ENCODE results near the gene ZC3HAV1. TPM values are rescaled to one million over a fixed set of nuclear protein-coding genes. Genes with fewer than 3 reads are reported as not detected.

Gene ZC3HAV1
- total and polyA plus RNA-seq, 9 of the 15 experiments (the other 6 are each of a cell fraction or from before 2014, with no cell fraction given) = 11.9 to 40.5 (median 23.9) TPM

DNA sequence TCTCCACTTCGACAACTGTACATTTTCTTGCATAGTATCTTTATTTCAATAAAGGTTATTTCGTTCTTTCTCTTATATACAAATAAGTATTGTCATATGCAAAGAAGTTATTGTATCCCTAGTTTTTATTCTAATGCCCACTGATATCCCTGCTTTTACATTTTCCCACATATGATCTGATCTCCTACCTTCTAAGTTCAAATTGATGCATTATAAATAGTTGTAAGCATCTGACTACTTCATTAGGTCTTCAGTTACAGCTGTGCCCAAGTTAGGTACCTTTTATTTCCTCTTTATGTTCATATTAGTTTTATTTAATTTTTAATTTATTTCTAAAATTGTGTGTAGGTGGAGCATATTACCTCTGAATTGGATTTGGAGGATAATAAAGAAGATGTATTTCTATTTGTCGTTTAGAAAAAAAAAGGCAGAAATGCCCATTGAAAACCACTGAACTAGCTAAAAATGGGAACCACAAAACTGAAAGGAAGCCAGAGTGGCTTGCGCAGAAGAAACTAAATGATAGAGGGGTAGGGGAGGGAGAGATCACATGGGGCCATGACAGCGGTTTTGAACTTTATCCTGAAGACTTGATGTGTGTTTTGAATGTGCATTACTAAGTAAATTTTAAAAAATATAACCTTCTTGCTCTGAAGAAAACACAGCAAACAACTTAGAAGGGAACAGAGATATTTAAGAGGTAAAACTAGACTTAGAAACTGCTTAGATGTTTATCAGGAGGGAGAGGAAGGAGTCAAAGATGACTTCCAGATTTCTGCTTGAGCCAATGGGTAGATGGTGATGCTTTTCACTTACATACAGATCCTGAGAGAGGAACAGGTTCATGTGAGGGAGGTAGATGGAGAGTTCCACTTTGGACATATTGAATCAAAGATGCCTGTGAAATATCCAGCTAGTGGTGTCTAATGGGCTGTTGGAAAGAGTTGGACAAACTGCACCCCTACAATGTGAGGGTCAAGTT lies 64.4 kb downstream of the ZC3HAV1 start (continued):
- TF ChIP-seq, protein P1, sequence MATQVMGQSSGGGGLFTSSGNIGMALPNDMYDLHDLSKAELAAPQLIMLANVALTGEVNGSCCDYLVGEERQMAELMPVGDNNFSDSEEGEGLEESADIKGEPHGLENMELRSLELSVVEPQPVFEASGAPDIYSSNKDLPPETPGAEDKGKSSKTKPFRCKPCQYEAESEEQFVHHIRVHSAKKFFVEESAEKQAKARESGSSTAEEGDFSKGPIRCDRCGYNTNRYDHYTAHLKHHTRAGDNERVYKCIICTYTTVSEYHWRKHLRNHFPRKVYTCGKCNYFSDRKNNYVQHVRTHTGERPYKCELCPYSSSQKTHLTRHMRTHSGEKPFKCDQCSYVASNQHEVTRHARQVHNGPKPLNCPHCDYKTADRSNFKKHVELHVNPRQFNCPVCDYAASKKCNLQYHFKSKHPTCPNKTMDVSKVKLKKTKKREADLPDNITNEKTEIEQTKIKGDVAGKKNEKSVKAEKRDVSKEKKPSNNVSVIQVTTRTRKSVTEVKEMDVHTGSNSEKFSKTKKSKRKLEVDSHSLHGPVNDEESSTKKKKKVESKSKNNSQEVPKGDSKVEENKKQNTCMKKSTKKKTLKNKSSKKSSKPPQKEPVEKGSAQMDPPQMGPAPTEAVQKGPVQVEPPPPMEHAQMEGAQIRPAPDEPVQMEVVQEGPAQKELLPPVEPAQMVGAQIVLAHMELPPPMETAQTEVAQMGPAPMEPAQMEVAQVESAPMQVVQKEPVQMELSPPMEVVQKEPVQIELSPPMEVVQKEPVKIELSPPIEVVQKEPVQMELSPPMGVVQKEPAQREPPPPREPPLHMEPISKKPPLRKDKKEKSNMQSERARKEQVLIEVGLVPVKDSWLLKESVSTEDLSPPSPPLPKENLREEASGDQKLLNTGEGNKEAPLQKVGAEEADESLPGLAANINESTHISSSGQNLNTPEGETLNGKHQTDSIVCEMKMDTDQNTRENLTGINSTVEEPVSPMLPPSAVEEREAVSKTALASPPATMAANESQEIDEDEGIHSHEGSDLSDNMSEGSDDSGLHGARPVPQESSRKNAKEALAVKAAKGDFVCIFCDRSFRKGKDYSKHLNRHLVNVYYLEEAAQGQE (IDR thresholded peaks at IDR 0.05; ENCODE audit: borderline replicate concordance) = no peak
- TF ChIP-seq, protein P1 (CRISPR knock-in tag; IDR thresholded peaks at IDR 0.05; ENCODE audit: low read depth) = peak; percentile 3; the same call in 1 of the 2 replicates
- 0 out of 2 replicates have a peak, but pooled peaks have one; percentile 1 for TF ChIP-seq POLR2AphosphoS5 (IDR thresholded peaks at IDR 0.05; ENCODE audit: control insufficient read depth, insufficient read depth, low read depth, low read length)
- peak; percentile 17; the same call in 1 of the 2 replicates for TF ChIP-seq MTA1 (IDR thresholded peaks at IDR 0.05; ENCODE audit: borderline replicate concordance)
- TF ChIP-seq, protein P2, sequence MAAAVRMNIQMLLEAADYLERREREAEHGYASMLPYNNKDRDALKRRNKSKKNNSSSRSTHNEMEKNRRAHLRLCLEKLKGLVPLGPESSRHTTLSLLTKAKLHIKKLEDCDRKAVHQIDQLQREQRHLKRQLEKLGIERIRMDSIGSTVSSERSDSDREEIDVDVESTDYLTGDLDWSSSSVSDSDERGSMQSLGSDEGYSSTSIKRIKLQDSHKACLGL (CRISPR knock-in tag; IDR thresholded peaks at IDR 0.05; ENCODE audit: borderline replicate concordance, poor library complexity, severe bottlenecking) = no peak
- TF ChIP-seq JUNB (CRISPR knock-in tag; conservative IDR thresholded peaks at IDR 0.05) = no peak
- peak; percentile 42 for TF ChIP-seq ZNF766 (CRISPR knock-in tag; conservative IDR thresholded peaks at IDR 0.05)
- no peak for TF ChIP-seq COPS2 (conservative IDR thresholded peaks at IDR 0.05)
- no peak for TF ChIP-seq STAT5B (CRISPR knock-in tag; IDR thresholded peaks at IDR 0.05)
- TF ChIP-seq GABPA (tag; conservative IDR thresholded peaks at IDR 0.05; ENCODE audit: low read depth) = 0 out of 2 replicates have a peak, but pooled peaks have one; percentile 2
- TF ChIP-seq, protein P3, sequence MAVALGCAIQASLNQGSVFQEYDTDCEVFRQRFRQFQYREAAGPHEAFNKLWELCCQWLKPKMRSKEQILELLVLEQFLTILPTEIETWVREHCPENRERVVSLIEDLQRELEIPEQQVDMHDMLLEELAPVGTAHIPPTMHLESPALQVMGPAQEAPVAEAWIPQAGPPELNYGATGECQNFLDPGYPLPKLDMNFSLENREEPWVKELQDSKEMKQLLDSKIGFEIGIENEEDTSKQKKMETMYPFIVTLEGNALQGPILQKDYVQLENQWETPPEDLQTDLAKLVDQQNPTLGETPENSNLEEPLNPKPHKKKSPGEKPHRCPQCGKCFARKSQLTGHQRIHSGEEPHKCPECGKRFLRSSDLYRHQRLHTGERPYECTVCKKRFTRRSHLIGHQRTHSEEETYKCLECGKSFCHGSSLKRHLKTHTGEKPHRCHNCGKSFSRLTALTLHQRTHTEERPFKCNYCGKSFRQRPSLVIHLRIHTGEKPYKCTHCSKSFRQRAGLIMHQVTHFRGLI (CRISPR knock-in tag; IDR thresholded peaks at IDR 0.05) = no peak
- TF ChIP-seq ZNF408 (CRISPR knock-in tag; IDR thresholded peaks at IDR 0.05; ENCODE audit: low read depth) = no peak

All from K562 (cell line).